Adrenal gland (tissue), 12 donors: Measurements from ENCODE around the gene PPM1M. TPM values are rescaled to one million over a fixed set of nuclear protein-coding genes. Genes with fewer than 3 reads are reported as not detected.
A peak's percentile ranks its signal among the peaks of the same experiment; 100 is the strongest.
"Not testable (repeated sequence)": the region's sequence is repeated elsewhere in the genome, so short reads cannot be mapped to it uniquely, and the experiment has no call there.

ENCODE experiments used
- DNase-seq, 7 donors: peaks; one replicate each; pipeline ENCODE4 v3.0.0-alpha.2; 2019 to 2020
- H3K27ac ChIP-seq, 5 donors: fragments of 200-600 bp; sonication (generic) in 4 of 5; 1 replicate in 3 of 5; 2 replicates in 2 of 5; pipeline versions ENCODE4 v1.5.1 to v1.8.0; 2016 to 2020; ENCODE audit warnings: mild to moderate bottlenecking in 1 of 5
- H3K27me3 ChIP-seq: fragments of 200-600 bp; 2 replicates; pipeline ENCODE4 v1.8.0; 2021
- H3K36me3 ChIP-seq, 2 donors: fragments of 200-600 bp; replicated peaks in 1 of 2; 1 replicate in 1 of 2; 2 replicates in 1 of 2; pipeline versions ENCODE4 v1.5.1 to v1.8.0; 2018 to 2022
- H3K4me1 ChIP-seq, 2 donors: fragments of 200-600 bp; replicated peaks in 1 of 2; 1 replicate in 1 of 2; 2 replicates in 1 of 2; pipeline versions ENCODE4 v1.5.1 to v1.8.0; 2018 to 2021
- H3K4me3 ChIP-seq, 4 donors: fragments of 200-600 bp; sonication (generic) in 3 of 4; one replicate each; pipeline ENCODE4 v1.5.1; 2016 to 2018
- H3K9me3 ChIP-seq, 3 donors: fragments of 200-600 bp; sonication (generic) in 1 of 3; replicated peaks in 1 of 3; 1 replicate in 2 of 3; 2 replicates in 1 of 3; pipeline versions ENCODE4 v1.5.1 to v1.8.0; 2016 to 2021
- CTCF ChIP-seq, 6 experiments: fragments of 450-650 bp in 4 of 6; fragments of 200-600 bp in 2 of 6; sonication (generic) in 1 of 6; IDR thresholded peaks; 1 replicate in 5 of 6; 2 replicates in 1 of 6; pipeline versions ENCODE4 v1.5.1 to v1.8.0; 2016 to 2021; ENCODE audit warnings: antibody characterized with exemption in 6 of 6, mild to moderate bottlenecking in 2 of 6, moderate library complexity in 1 of 6
- POLR2A ChIP-seq, 2 donors: fragments of 450-650 bp; IDR thresholded peaks; one replicate each; pipeline ENCODE4 v1.6.1; 2017; ENCODE audit warnings: antibody characterized with exemption in 2 of 2, mild to moderate bottlenecking in 2 of 2, moderate library complexity in 1 of 2
- WGBS, 4 donors: extraction: QIAGEN DNeasy Blood & Tissue Kit in 2 of 4; methylation state at CpG; one replicate each; pipeline versions ENCODE4 v1.1.5 to v1.1.7; 2013 to 2017; 5-methylcytosine and 5-hydroxymethylcytosine counted together
- intact Hi-C, 2 donors: fragments of 100-400 bp; cut with DNase I; formaldehyde crosslinking; loops; one replicate each; pipeline versions ENCODE4 v1.14.1 to v1.15.0; 2022 to 2023
- polyA plus RNA-seq, 3 donors: library from polyadenylated mRNA; stranded (reverse); fragments of 200-250 nt in 2 of 3; fragments of 350-450 nt in 1 of 3; fragmentation: Illumina TruSeq in 1 of 3; extraction: RNeasy Lipid Tissue Mini Kit (QIAGEN cat#74804) in 1 of 3; gene quantifications; one replicate each; pipeline ENCODE4 v1.2.3, GENCODE V29; 2013 to 2014
- total RNA-seq, 9 donors: library from RNA; depleted of rRNA in 4 of 9; stranded (reverse); fragments of >200 nt in 4 of 9; fragments of 120-200 nt in 1 of 9; fragmentation: NEBNext Ultra II Directional in 1 of 9; extraction: Animal tissue kit (Norgen Biotek cat#: 25700) in 1 of 9; gene quantifications; one replicate each; pipeline versions ENCODE4 v1.1.0 to v1.2.4, GENCODE V29; 2013 to 2023
- donor health status: healthy with polysubstance abuse.
- donor health status: Bipolar disorder and iron deficiency.
- donor health status: DM: yes; HTN: yes; CAD: no.
- donor health status: DM: no; HTN: no; CAD: no.
- donor health status: DM: no; HTN: no; CAD: no.
- donor health status: DM: yes; HTN: yes; CAD: no.

PPM1M gene
- total and polyA plus RNA-seq, 12 donors, result 3.2 to 29.8 (median 21.7) TPM

- intact Hi-C loops, result no loop called here
- Histone ChIP-seq H3K36me3 (no peaks in the 10 kb centered on the region), H3K9me3 (no peaks in the 10 kb centered on the region), H3K4me1 (peaks cover 25 to 50% of the 10 kb centered on the region in 2 donors), H3K27ac (peak overlapping the region in 4 of 5 donors; percentile 29 to 100 (median 94)), H3K27me3 (no peaks in the 10 kb centered on the region), H3K4me3 (no peak overlapping the region)
- TF ChIP-seq CTCF (IDR thresholded peaks at IDR 0.05), result no peak
- TF ChIP-seq POLR2A (IDR thresholded peaks at IDR 0.05), result no peak
- DNase-seq, result peak in 2 of 7 donors; percentile 7 to 46
- WGBS, 4 donors, result 28 to 47% (median 42%) methylated on average over 6 of the region's 6 CpGs
Observed at GRCh38 chr3:52280050-52280461, 34.5 kb downstream of the PPM1M start.

- no peaks in the 10 kb centered on the region for H3K36me3 ChIP-seq
- intact Hi-C loops, result no loop called here
- no peaks in the 10 kb centered on the region for H3K27me3 ChIP-seq
- no peaks in the 10 kb centered on the region for H3K9me3 ChIP-seq
- H3K4me3 ChIP-seq, result no peak overlapping the region
- peaks cover 16 to 39% of the 10 kb centered on the region in 2 donors for H3K4me1 ChIP-seq
- H3K27ac ChIP-seq, result peak overlapping the region in 2 of 5 donors; percentile 5 to 7
- TF ChIP-seq CTCF (IDR thresholded peaks at IDR 0.05) (no peak), POLR2A (IDR thresholded peaks at IDR 0.05) (no peak)
- DNase-seq, result peak in 2 of 7 donors; percentile 3 to 10
- 63 to 71% (median 70%) methylated on average over 8 of the region's 8 CpGs for WGBS, 4 donors
Observed at GRCh38 chr3:52281981-52282801, 36.6 kb downstream of the PPM1M start.

GRCh38 chr3:52283306-52283705 lies 37.7 kb downstream of the PPM1M start:
- H3K4me3 ChIP-seq, result no peak overlapping the region
- intact Hi-C loops, result no loop called here

GRCh38 chr3:52284051-52284450 lies 38.5 kb downstream of the PPM1M start:
- Histone ChIP-seq H3K4me1 (peaks cover 16 to 45% of the 10 kb centered on the region in 2 donors), H3K27ac (peak overlapping the region in 4 of 5 donors; percentile 19 to 63 (median 38))
- H3K9me3 ChIP-seq, H3K27me3 ChIP-seq, intact Hi-C loops, H3K36me3 ChIP-seq, H3K4me3 ChIP-seq: not testable (repeated sequence)
- DNase-seq, result peak in 3 of 7 donors; percentile 5 to 47 (median 14)
- 71 to 80% (median 74%) methylated on average over 4 of the region's 4 CpGs for WGBS, 4 donors

More at GRCh38 chr3:52283306-52283705, 37.7 kb downstream of the PPM1M start:
- H3K27me3 ChIP-seq, result no peaks in the 10 kb centered on the region
- peak overlapping the region in 4 of 5 donors; percentile 3 to 63 (median 54) for H3K27ac ChIP-seq
- peak in 2 of 7 donors; percentile 11 for DNase-seq
- no peaks in the 10 kb centered on the region for H3K36me3 ChIP-seq
- no peaks in the 10 kb centered on the region for H3K9me3 ChIP-seq
- peaks cover 16 to 41% of the 10 kb centered on the region in 2 donors for H3K4me1 ChIP-seq
- TF ChIP-seq POLR2A (IDR thresholded peaks at IDR 0.05) (no peak), CTCF (IDR thresholded peaks at IDR 0.05) (no peak)
- WGBS, 4 donors, result 6 to 36% (median 20%) methylated on average over 1 of the region's 1 CpG
